ENCODE data around the gene PRSS27. TPM values are rescaled to one million over a fixed set of nuclear protein-coding genes. Genes with fewer than 3 reads are reported as not detected.
A peak's percentile ranks its signal among the peaks of the same experiment; 100 is the strongest.

Gene PRSS27
- total and polyA plus RNA-seq, 2 donors (not counting 1 experiment from before 2014, with no cell fraction given), result 0.24 to 1.2 TPM

DNA sequence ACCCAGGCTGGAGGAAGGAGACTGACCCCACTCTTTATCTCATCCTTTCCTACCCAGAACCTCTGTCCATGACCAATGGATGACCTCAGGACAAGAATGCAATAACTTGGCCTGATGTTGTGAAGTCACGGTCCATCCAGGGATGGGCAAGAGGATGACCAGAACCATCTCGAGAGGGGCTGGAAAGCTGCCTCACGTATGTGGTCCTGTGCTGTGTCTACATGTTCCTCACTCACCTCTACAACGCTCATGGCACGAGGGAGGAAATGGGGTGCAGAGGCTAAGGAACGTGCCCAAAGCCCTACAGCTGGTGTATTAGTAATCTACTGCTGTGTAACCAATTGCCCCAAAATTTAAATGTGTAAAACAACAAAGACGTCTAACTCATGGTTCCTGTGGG, 45.0 kb downstream of the PRSS27 start:
- no peak overlapping the region for H3K4me3 ChIP-seq (replicated peaks in 1 of 4; ENCODE audit: control extremely low read depth in 1 of 4, insufficient read depth in 1 of 4, low read depth in 3 of 4, low read length in 4 of 4)
- H3K4me1 ChIP-seq (ENCODE audit: control insufficient read depth, extremely low read depth, insufficient read depth, low read length), result no peaks in the 10 kb centered on the region
- no peaks in the 10 kb centered on the region for H3K36me3 ChIP-seq (ENCODE audit: control insufficient read depth, insufficient read depth, low read length)
- DNase-seq (ENCODE audit: low read depth in 2 of 2), result no peak
- TF ChIP-seq, protein P1, sequence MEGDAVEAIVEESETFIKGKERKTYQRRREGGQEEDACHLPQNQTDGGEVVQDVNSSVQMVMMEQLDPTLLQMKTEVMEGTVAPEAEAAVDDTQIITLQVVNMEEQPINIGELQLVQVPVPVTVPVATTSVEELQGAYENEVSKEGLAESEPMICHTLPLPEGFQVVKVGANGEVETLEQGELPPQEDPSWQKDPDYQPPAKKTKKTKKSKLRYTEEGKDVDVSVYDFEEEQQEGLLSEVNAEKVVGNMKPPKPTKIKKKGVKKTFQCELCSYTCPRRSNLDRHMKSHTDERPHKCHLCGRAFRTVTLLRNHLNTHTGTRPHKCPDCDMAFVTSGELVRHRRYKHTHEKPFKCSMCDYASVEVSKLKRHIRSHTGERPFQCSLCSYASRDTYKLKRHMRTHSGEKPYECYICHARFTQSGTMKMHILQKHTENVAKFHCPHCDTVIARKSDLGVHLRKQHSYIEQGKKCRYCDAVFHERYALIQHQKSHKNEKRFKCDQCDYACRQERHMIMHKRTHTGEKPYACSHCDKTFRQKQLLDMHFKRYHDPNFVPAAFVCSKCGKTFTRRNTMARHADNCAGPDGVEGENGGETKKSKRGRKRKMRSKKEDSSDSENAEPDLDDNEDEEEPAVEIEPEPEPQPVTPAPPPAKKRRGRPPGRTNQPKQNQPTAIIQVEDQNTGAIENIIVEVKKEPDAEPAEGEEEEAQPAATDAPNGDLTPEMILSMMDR (conservative IDR thresholded peaks at IDR 0.05 in 1 of 2, IDR thresholded peaks at IDR 0.05 in 1 of 2; ENCODE audit: low read depth in 1 of 2, low read length in 2 of 2), result no peak
- TF ChIP-seq EZH2 (IDR thresholded peaks at IDR 0.05; ENCODE audit: low read length, missing control alignments), result no peak
- no peak overlapping the region for H3K4me2 ChIP-seq (ENCODE audit: extremely low read depth, insufficient read depth, low read length)
- H3K27ac ChIP-seq (ENCODE audit: insufficient read depth, low read length), result no peak overlapping the region
- H3K79me2 ChIP-seq (ENCODE audit: control insufficient read depth, insufficient read depth, low read length), result peaks cover 9% of the 10 kb centered on the region
- no peaks in the 10 kb centered on the region for H3K9me3 ChIP-seq (ENCODE audit: control insufficient read depth, insufficient read depth, low read depth, low read length)
- H3K27me3 ChIP-seq (ENCODE audit: control insufficient read depth, insufficient read depth, low read length), result no peaks in the 10 kb centered on the region
- no peak overlapping the region for H3K9ac ChIP-seq (ENCODE audit: insufficient read depth, low read length)
- H2AFZ ChIP-seq (ENCODE audit: low read length), result no peak overlapping the region
- no peaks in the 10 kb centered on the region for H4K20me1 ChIP-seq (ENCODE audit: control insufficient read depth, extremely low read depth, insufficient read depth, low read length)

DNA sequence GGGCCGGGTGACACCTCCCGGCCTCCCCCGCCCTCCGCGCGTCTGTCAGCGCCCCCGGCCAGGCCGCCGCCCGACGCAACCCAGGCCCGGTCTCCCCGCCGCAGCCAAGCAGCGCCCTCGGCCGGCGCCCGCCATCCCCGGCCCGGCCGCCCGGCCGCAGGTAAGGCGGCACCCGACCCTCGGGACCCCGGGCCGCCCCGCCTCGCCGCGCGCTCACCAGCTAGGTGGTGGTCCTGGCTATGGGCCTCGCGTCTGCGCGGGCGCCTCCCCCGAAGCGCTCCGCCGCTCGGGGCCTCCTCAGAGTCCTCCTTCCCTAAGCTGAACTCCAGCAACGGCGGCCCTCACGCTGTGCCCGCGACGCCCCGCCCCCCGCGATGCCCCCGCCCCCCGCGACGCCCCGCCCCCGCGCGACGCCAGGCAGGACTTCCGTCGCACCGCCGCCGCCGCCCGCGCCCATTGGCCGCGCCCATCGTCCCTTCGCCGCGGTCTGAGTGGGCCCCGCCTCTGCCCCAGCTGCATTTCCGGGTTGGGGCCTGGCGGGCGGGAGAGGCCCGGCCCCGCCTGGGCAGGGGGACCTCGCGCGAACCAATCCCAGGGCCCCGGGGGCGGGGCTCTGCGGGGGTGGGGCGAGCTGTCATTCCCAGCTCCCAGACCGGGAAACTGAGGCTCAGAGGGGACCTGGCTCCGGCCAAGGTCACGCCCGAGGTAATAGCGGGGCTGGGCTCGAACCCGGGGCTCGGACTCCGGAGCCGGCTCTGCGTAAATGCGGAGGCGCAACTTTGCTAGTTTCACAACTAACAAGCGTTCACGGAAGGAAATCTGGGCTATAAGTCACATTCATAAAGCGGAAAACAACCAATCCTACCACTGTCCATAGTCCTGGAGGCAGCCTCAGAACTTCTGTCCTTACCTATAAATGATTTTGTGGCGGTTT, 46.7 kb downstream of the PRSS27 start:
- Histone ChIP-seq H3K27me3 (ENCODE audit: control insufficient read depth, insufficient read depth, low read length) (no peaks in the 10 kb centered on the region), H3K27ac (ENCODE audit: insufficient read depth, low read length) (peak overlapping the region; percentile 32), H2AFZ (ENCODE audit: low read length) (peak overlapping the region; percentile 92), H3K4me2 (ENCODE audit: extremely low read depth, insufficient read depth, low read length) (peak overlapping the region; percentile 55), H3K4me3 (replicated peaks in 1 of 4; ENCODE audit: control extremely low read depth in 1 of 4, insufficient read depth in 1 of 4, low read depth in 3 of 4, low read length in 4 of 4) (peak overlapping the region; percentile 63 to 81 (median 71)), H3K36me3 (ENCODE audit: control insufficient read depth, insufficient read depth, low read length) (no peaks in the 10 kb centered on the region), H3K9me3 (ENCODE audit: control insufficient read depth, insufficient read depth, low read depth, low read length) (no peaks in the 10 kb centered on the region), H3K9ac (ENCODE audit: insufficient read depth, low read length) (peak overlapping the region; percentile 53), H3K4me1 (ENCODE audit: control insufficient read depth, extremely low read depth, insufficient read depth, low read length) (no peaks in the 10 kb centered on the region), H4K20me1 (ENCODE audit: control insufficient read depth, extremely low read depth, insufficient read depth, low read length) (no peaks in the 10 kb centered on the region), H3K79me2 (ENCODE audit: control insufficient read depth, insufficient read depth, low read length) (peaks cover 9% of the 10 kb centered on the region)
- peak; percentile 93 for DNase-seq (ENCODE audit: low read depth in 2 of 2)
- TF ChIP-seq, protein P1 (conservative IDR thresholded peaks at IDR 0.05 in 1 of 2, IDR thresholded peaks at IDR 0.05 in 1 of 2; ENCODE audit: low read depth in 1 of 2, low read length in 2 of 2), result no peak
- TF ChIP-seq EZH2 (IDR thresholded peaks at IDR 0.05; ENCODE audit: low read length, missing control alignments), result no peak

DNA sequence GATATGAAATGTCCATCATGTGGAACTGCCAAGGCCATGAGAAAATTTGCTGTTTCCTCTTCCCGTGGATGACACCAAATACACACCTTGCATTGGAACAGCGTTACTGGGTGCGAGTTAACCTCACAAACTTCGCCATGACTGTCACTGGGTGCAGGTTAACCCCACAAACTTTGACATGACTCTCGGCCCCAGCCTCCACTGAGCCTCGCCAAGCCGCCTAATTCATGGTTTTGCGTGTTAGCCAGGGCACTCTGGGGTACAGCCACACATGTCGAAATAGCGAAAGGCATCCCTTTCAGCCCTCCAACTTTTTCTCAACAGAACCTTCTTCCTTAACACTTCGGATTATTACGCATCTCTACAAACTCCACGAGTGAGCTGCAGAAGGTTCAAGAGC, 48.3 kb downstream of the PRSS27 start:
- DNase-seq (ENCODE audit: low read depth in 2 of 2), result no peak
- Histone ChIP-seq H4K20me1 (ENCODE audit: control insufficient read depth, extremely low read depth, insufficient read depth, low read length) (no peaks in the 10 kb centered on the region), H3K27ac (ENCODE audit: insufficient read depth, low read length) (no peak overlapping the region), H3K4me3 (replicated peaks in 1 of 4; ENCODE audit: control extremely low read depth in 1 of 4, insufficient read depth in 1 of 4, low read depth in 3 of 4, low read length in 4 of 4) (peak overlapping the region in 2 of 4 experiments; percentile 60 to 70), H3K9me3 (ENCODE audit: control insufficient read depth, insufficient read depth, low read depth, low read length) (no peaks in the 10 kb centered on the region), H3K27me3 (ENCODE audit: control insufficient read depth, insufficient read depth, low read length) (no peaks in the 10 kb centered on the region), H2AFZ (ENCODE audit: low read length) (no peak overlapping the region), H3K4me1 (ENCODE audit: control insufficient read depth, extremely low read depth, insufficient read depth, low read length) (no peaks in the 10 kb centered on the region), H3K36me3 (ENCODE audit: control insufficient read depth, insufficient read depth, low read length) (no peaks in the 10 kb centered on the region), H3K4me2 (ENCODE audit: extremely low read depth, insufficient read depth, low read length) (peak overlapping the region; percentile 69), H3K9ac (ENCODE audit: insufficient read depth, low read length) (no peak overlapping the region), H3K79me2 (ENCODE audit: control insufficient read depth, insufficient read depth, low read length) (peaks cover 9% of the 10 kb centered on the region)
- TF ChIP-seq EZH2 (IDR thresholded peaks at IDR 0.05; ENCODE audit: low read length, missing control alignments), result no peak
- TF ChIP-seq, protein P1 (conservative IDR thresholded peaks at IDR 0.05 in 1 of 2, IDR thresholded peaks at IDR 0.05 in 1 of 2; ENCODE audit: low read depth in 1 of 2, low read length in 2 of 2), result no peak
